Gastroesophageal sphincter (tissue), 3 donors: ENCODE data around the gene DMD.

Experiments used
- EP300 ChIP-seq: sonication (generic); formaldehyde crosslinking; IDR thresholded peaks from one replicate; pipeline ENCODE4 v1.6.1; 2017; ENCODE audit warnings: antibody characterized with exemption, mild to moderate bottlenecking
- POLR2A ChIP-seq, 2 donors: fragments of 450-650 bp; IDR thresholded peaks; one replicate each; pipeline ENCODE4 v1.6.1; 2017; ENCODE audit warnings: antibody characterized with exemption in 2 of 2, mild to moderate bottlenecking in 2 of 2, moderate library complexity in 1 of 2
- POLR2AphosphoS5 ChIP-seq: sonication (generic); formaldehyde crosslinking; IDR thresholded peaks from one replicate; pipeline ENCODE4 v1.6.1; 2017; ENCODE audit warnings: antibody characterized with exemption
- TF ChIP-seq, protein P1 (sequence below), 4 experiments: fragments of 200-600 bp in 2 of 4; fragments of 450-650 bp in 2 of 4; sonication (generic) in 1 of 4; IDR thresholded peaks; one replicate each; pipeline ENCODE4 v1.5.1; 2017 to 2019; ENCODE audit warnings: antibody characterized with exemption in 4 of 4, mild to moderate bottlenecking in 2 of 4, moderate library complexity in 2 of 4

DNA sequence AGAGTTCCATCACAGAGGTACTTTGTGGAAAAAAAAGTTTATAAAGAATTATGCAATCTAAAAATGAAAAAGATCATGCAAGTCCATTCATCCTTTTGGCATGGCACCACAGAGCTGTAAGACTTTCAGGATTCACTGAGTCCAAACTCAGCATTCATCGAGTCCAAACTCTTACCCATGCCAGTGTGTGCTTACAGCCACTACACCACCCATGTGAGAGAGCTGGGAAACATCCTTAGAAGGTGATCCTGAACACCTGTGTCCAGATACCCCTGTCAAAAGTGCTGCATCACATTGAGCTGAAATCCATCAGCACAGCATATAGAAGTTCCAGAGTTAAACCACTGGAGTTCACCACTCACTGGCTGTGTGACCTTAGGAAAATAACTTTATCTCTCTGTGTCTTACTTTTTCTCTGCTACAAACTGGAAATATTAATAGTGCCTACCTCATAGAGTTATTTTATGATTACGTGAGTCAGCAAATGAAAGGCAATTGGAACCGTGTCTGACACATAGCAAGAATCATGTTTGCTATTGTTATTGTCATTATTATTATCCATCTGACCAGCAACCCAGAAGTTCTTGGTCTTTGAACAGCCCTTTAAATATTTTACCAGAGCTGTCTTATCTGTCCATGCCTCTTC, 2024.5 kb downstream of the DMD start:
- TF ChIP-seq, protein P1, sequence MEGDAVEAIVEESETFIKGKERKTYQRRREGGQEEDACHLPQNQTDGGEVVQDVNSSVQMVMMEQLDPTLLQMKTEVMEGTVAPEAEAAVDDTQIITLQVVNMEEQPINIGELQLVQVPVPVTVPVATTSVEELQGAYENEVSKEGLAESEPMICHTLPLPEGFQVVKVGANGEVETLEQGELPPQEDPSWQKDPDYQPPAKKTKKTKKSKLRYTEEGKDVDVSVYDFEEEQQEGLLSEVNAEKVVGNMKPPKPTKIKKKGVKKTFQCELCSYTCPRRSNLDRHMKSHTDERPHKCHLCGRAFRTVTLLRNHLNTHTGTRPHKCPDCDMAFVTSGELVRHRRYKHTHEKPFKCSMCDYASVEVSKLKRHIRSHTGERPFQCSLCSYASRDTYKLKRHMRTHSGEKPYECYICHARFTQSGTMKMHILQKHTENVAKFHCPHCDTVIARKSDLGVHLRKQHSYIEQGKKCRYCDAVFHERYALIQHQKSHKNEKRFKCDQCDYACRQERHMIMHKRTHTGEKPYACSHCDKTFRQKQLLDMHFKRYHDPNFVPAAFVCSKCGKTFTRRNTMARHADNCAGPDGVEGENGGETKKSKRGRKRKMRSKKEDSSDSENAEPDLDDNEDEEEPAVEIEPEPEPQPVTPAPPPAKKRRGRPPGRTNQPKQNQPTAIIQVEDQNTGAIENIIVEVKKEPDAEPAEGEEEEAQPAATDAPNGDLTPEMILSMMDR (IDR thresholded peaks at IDR 0.05) = no peak
- TF ChIP-seq EP300 (no peak), POLR2A (IDR thresholded peaks at IDR 0.05) (no peak), POLR2AphosphoS5 (no peak)
